MM.1S (cell line): ENCODE results near the gene PRSS2.
"Not testable (repeated sequence)": the region's sequence is repeated elsewhere in the genome, so short reads cannot be mapped to it uniquely, and the experiment has no call there.

Experiments used
- DNase-seq: peaks from one replicate; pipeline ENCODE4 v3.0.0-alpha.2; 2015
- H2AFZ ChIP-seq: fragments of 300-600 bp; sonication (generic); 2 replicates; pipeline ENCODE4 v1.6.0; 2016; ENCODE audit warnings: antibody characterized with exemption, low read length
- H3F3A ChIP-seq: fragments of 300-600 bp; sonication (generic); 2 replicates; pipeline ENCODE4 v1.6.1; 2016; ENCODE audit warnings: mild to moderate bottlenecking, antibody characterized with exemption, low read length, moderate library complexity, mixed read lengths; ENCODE audit not compliant: insufficient read depth
- H3K27ac ChIP-seq: fragments of 300-600 bp; sonication (generic); 2 replicates; pipeline ENCODE4 v1.5.1; 2016; ENCODE audit warnings: mild to moderate bottlenecking, low read length
- H3K27me3 ChIP-seq: fragments of 300-600 bp; sonication (generic); replicated peaks from 2 replicates; pipeline ENCODE4 v1.6.0; 2016; ENCODE audit warnings: low read length; ENCODE audit not compliant: insufficient read depth
- H3K36me3 ChIP-seq: fragments of 300-600 bp; sonication (generic); replicated peaks from 2 replicates; pipeline ENCODE4 v1.6.1; 2016; ENCODE audit warnings: mild to moderate bottlenecking, low read length, mixed read lengths; ENCODE audit not compliant: insufficient read depth
- H3K4me1 ChIP-seq: fragments of 300-600 bp; sonication (generic); 2 replicates; pipeline ENCODE4 v1.6.1; 2016; ENCODE audit warnings: low read length, mixed read lengths
- H3K4me2 ChIP-seq: fragments of 300-600 bp; sonication (generic); 2 replicates; pipeline ENCODE4 v1.6.0; 2016; ENCODE audit warnings: low read depth, low read length
- H3K4me3 ChIP-seq: fragments of 300-600 bp; sonication (generic); 2 replicates; pipeline ENCODE4 v1.5.1; 2016; ENCODE audit warnings: low read length, mixed read lengths
- H3K79me2 ChIP-seq: fragments of 300-600 bp; sonication (generic); 2 replicates; pipeline ENCODE4 v1.6.1; 2016; ENCODE audit warnings: mixed run types, low read length, mixed read lengths
- H3K9ac ChIP-seq: fragments of 300-600 bp; sonication (generic); 2 replicates; pipeline ENCODE4 v1.6.1; 2016; ENCODE audit warnings: low read length, mixed read lengths
- H3K9me2 ChIP-seq: fragments of 300-600 bp; sonication (generic); replicated peaks from 2 replicates; pipeline ENCODE4 v1.6.1; 2016; ENCODE audit warnings: mild to moderate bottlenecking, low read length, mixed read lengths; ENCODE audit not compliant: insufficient read depth
- H3K9me3 ChIP-seq: fragments of 300-600 bp; sonication (generic); replicated peaks from 2 replicates; pipeline ENCODE4 v1.6.1; 2016; ENCODE audit warnings: mild to moderate bottlenecking, low read length, mixed read lengths; ENCODE audit not compliant: insufficient read depth
- H4K20me1 ChIP-seq: fragments of 300-600 bp; sonication (generic); 2 replicates; pipeline ENCODE4 v1.6.1; 2016; ENCODE audit warnings: mild to moderate bottlenecking, low read length, moderate library complexity, mixed read lengths; ENCODE audit not compliant: insufficient read depth
- CTCF ChIP-seq: fragments of 300-600 bp; sonication (generic); IDR thresholded peaks from 2 replicates; pipeline ENCODE4 v1.5.1; 2016; ENCODE audit warnings: antibody characterized with exemption, low read length, mixed read lengths
- EZH2 ChIP-seq: fragments of 300-600 bp; sonication (generic); optimal IDR thresholded peaks from 2 replicates; pipeline ENCODE3; 2017; ENCODE audit warnings: low read depth, mild to moderate bottlenecking, antibody characterized with exemption, low read length, mixed read lengths
- EZH2phosphoT487 ChIP-seq: fragments of 300-600 bp; sonication (generic); IDR thresholded peaks from 2 replicates; pipeline ENCODE4 v1.6.1; 2018; ENCODE audit warnings: antibody characterized with exemption, low read length

The PRSS2 gene

GRCh38 chr7:142745091-142745635 is 25.6 kb upstream of the PRSS2 start:
- H4K20me1 ChIP-seq, result no peaks in the 10 kb centered on the region
- H3K36me3 ChIP-seq, result no peaks in the 10 kb centered on the region
- H3F3A ChIP-seq, result no peaks in the 10 kb centered on the region
- H3K4me3 ChIP-seq, result no peak overlapping the region
- no peak overlapping the region for H3K9ac ChIP-seq
- H3K4me1 ChIP-seq, result peaks cover 6% of the 10 kb centered on the region
- no peaks in the 10 kb centered on the region for H3K9me2 ChIP-seq
- no peak overlapping the region for H3K4me2 ChIP-seq
- no peaks in the 10 kb centered on the region for H3K9me3 ChIP-seq
- no peak overlapping the region for H3K27ac ChIP-seq
- no peaks in the 10 kb centered on the region for H3K27me3 ChIP-seq
- H3K79me2 ChIP-seq, result no peaks in the 10 kb centered on the region
- TF ChIP-seq EZH2, result no peak
- no peak for TF ChIP-seq CTCF
- TF ChIP-seq EZH2phosphoT487, result no peak
- H2AFZ ChIP-seq, result no peak overlapping the region
- no peak for DNase-seq

GRCh38 chr7:142745745-142746144 is 25.0 kb upstream of the PRSS2 start:
- no peaks in the 10 kb centered on the region for H3F3A ChIP-seq

GRCh38 chr7:142746264-142746663 is 24.5 kb upstream of the PRSS2 start:
- H2AFZ ChIP-seq, result no peak overlapping the region
- H3K4me1 ChIP-seq, result no peaks in the 10 kb centered on the region
- no peak overlapping the region for H3K4me3 ChIP-seq
- no peaks in the 10 kb centered on the region for H3K27me3 ChIP-seq
- no peaks in the 10 kb centered on the region for H3K9me3 ChIP-seq
- no peaks in the 10 kb centered on the region for H3F3A ChIP-seq
- H3K9ac ChIP-seq, result no peak overlapping the region
- TF ChIP-seq EZH2phosphoT487 (no peak), CTCF (no peak), EZH2 (no peak)
- DNase-seq, result no peak
- no peaks in the 10 kb centered on the region for H3K79me2 ChIP-seq
- no peaks in the 10 kb centered on the region for H4K20me1 ChIP-seq
- no peaks in the 10 kb centered on the region for H3K36me3 ChIP-seq
- no peak overlapping the region for H3K4me2 ChIP-seq
- no peak overlapping the region for H3K27ac ChIP-seq
- no peaks in the 10 kb centered on the region for H3K9me2 ChIP-seq

More at GRCh38 chr7:142745745-142746144, 25.0 kb upstream of the PRSS2 start:
- TF ChIP-seq EZH2phosphoT487 (no peak), CTCF (no peak), EZH2 (no peak)
- Histone ChIP-seq H3K9me2 (no peaks in the 10 kb centered on the region), H3K4me2 (no peak overlapping the region), H4K20me1 (no peaks in the 10 kb centered on the region), H3K9me3 (no peaks in the 10 kb centered on the region), H3K27ac (no peak overlapping the region), H3K36me3 (no peaks in the 10 kb centered on the region), H2AFZ (no peak overlapping the region), H3K9ac (no peak overlapping the region), H3K4me3 (no peak overlapping the region), H3K79me2 (no peaks in the 10 kb centered on the region), H3K4me1 (no peaks in the 10 kb centered on the region), H3K27me3 (no peaks in the 10 kb centered on the region)
- no peak for DNase-seq

- not testable (repeated sequence) for H3K4me3 ChIP-seq, H3K36me3 ChIP-seq, H3K9ac ChIP-seq, H2AFZ ChIP-seq, H3K4me1 ChIP-seq, H3K9me3 ChIP-seq, H3F3A ChIP-seq, H3K27ac ChIP-seq, H3K4me2 ChIP-seq, H4K20me1 ChIP-seq, H3K27me3 ChIP-seq, H3K9me2 ChIP-seq, H3K79me2 ChIP-seq, DNase-seq
Measured at GRCh38 chr7:142748410-142748809, 22.4 kb upstream of the PRSS2 start.
